Measurements from ENCODE around the gene MYF5.
"Not testable (repeated sequence)": the region's sequence is repeated elsewhere in the genome, so short reads cannot be mapped to it uniquely, and the experiment has no call there.

The MYF5 gene

GRCh38 chr12:80716696-80717469 lies at the start of gene MYF5:
MYF5 (plus strand) TSS chr12:80716912; CDS start chr12:80717064, 152 bp downstream.
- DNase-seq = no peak

- no peak for DNase-seq
Observed at GRCh38 chr12:80670214-80670613, 46.5 kb upstream of the MYF5 start.

GRCh38 chr12:80676042-80676636 lies 40.6 kb upstream of the MYF5 start:
- not testable (repeated sequence) for DNase-seq

- DNase-seq = no peak
Observed at GRCh38 chr12:80676856-80677255, 39.9 kb upstream of the MYF5 start.

GRCh38 chr12:80677994-80678393 lies 38.7 kb upstream of the MYF5 start:
- no peak for DNase-seq

GRCh38 chr12:80679346-80680131 lies 37.2 kb upstream of the MYF5 start:
- no peak for DNase-seq

GRCh38 chr12:80681287-80681686 lies 35.4 kb upstream of the MYF5 start:
- no peak for DNase-seq

- no peak for DNase-seq
Observed at GRCh38 chr12:80681786-80682185, 34.9 kb upstream of the MYF5 start.

GRCh38 chr12:80684077-80684495 lies 32.6 kb upstream of the MYF5 start:
- DNase-seq = no peak

- DNase-seq = no peak
Observed at GRCh38 chr12:80690090-80690489, 26.6 kb upstream of the MYF5 start.

GRCh38 chr12:80690513-80690912 lies 26.2 kb upstream of the MYF5 start:
- DNase-seq = no peak

GRCh38 chr12:80692114-80692513 lies 24.6 kb upstream of the MYF5 start:
- no peak for DNase-seq

GRCh38 chr12:80697270-80697887 lies 19.3 kb upstream of the MYF5 start:
- DNase-seq = no peak

- DNase-seq = no peak
Observed at GRCh38 chr12:80698256-80698655, 18.5 kb upstream of the MYF5 start.

- DNase-seq = no peak
Observed at GRCh38 chr12:80698847-80699542, 17.7 kb upstream of the MYF5 start.

GRCh38 chr12:80700327-80700726 lies 16.4 kb upstream of the MYF5 start:
- DNase-seq = no peak

GRCh38 chr12:80701388-80701787 lies 15.3 kb upstream of the MYF5 start:
- DNase-seq = no peak

GRCh38 chr12:80702889-80703805 lies 13.6 kb upstream of the MYF5 start:
- no peak for DNase-seq

- DNase-seq = no peak
Observed at GRCh38 chr12:80704420-80704819, 12.3 kb upstream of the MYF5 start.

GRCh38 chr12:80707126-80707829 lies 9.4 kb upstream of the MYF5 start, which contains the start of gene MYF6:
MYF6 (plus strand) TSS chr12:80707634; CDS start chr12:80707720, 86 bp downstream.
- no peak for DNase-seq

- DNase-seq = no peak
Observed at GRCh38 chr12:80707830-80708258, 8.9 kb upstream of the MYF5 start.
